HG03045 (cell line): ENCODE measurements around the gene ADAMTS2.
"Not testable (repeated sequence)": the region's sequence is repeated elsewhere in the genome, so short reads cannot be mapped to it uniquely, and the experiment has no call there.

Experiments used
- ATAC-seq: cut with Tn5 transposase; IDR thresholded peaks from one replicate; pipeline ENCODE4 v1.9.1; 2021; ENCODE audit warnings: mild to moderate bottlenecking, moderate library complexity; ENCODE audit not compliant: unreplicated experiment

Gene ADAMTS2

DNA sequence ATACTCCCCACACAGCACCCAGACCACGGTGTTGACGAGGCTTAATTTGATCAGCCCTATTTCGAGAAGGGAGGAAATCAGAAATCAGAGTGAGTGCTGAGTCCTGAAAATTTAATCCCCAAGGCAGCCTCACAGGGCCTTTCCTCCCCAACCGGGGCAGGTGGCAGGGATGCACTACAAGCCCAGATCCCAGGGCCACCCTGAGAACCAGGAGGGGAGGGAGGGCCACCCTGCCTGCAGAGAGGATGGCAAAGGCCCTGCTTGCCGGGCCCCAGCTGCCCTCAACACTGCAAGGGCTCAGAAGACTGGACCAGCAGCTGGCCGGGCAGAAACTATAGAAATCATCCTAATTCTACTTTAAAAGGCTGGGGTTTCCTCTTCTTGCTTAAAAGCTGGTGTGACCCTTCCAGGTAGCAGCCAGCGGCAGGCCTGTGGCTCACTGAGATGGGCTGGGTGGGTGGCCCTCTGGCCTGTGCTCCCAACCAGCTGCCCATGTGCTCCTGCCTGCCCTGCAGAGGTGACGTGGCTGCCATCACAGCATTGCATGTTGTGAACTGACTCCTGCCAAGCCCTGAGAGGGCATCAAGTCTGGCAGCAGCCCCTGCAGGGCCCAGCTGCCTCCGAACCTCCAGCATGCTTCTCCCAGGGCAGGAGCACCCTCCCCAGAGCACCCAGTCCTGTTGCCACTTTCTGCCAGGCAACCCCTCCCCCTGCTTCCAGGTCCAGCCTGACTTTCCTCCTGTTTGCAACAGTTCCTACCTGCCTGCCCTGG, 122.8 kb downstream of the ADAMTS2 start:
- ATAC-seq = no peak

GRCh38 chr5:179221877-179222220, 123.4 kb downstream of the ADAMTS2 start:
- no peak for ATAC-seq

DNA sequence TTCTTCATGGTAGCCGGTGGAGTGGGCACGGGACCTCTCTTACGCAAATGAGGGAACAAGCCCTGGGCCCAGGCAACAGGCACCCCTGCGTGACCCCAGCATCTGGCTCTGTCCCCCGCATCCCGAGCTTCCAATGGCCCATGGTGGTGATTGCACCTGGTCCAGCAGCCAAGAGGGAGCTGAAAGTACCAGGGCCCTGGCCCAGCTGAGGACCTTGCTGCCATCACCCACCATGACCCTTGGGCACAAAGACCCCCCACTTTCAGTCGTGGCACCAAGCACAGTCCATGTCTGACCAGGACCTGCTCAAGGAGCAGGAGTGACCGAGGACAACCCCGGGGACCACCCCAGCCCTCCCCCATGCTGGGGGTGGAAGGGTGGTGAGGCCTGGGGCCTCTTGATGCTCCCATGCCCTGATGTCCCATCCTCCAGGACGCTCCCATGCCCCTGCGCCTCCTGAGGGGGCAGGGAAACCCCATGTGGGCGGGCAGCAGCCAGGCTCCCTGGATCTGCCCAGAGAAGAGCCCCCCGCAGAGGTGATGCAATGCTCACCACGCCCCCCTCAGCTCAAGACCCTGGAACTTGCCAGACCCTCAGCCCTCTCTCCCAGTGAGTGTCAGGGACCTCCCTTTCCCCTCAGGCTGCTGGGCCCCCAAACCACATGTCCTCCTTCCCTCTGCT, 123.9 kb downstream of the ADAMTS2 start:
- no peak for ATAC-seq

DNA sequence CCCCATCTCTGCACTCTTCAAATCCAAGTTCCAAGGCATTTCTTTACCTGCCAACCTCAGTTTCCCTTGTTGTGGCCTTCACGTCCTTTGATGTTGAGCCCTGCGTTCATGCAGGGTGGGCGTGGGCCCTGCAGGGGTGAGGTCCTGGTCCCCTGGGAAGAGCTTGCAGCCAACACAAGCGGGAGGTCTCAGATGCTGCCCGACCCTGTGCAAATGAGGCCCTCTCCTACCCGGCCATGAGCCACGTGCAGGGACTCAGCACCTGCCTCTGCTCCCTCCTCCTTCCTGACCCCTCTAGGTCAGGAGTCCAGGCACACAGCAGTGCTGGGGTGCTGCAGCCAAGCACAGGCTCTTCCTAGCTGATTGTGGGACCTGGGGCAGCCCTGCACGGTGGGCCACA, 124.5 kb downstream of the ADAMTS2 start:
- no peak for ATAC-seq

DNA sequence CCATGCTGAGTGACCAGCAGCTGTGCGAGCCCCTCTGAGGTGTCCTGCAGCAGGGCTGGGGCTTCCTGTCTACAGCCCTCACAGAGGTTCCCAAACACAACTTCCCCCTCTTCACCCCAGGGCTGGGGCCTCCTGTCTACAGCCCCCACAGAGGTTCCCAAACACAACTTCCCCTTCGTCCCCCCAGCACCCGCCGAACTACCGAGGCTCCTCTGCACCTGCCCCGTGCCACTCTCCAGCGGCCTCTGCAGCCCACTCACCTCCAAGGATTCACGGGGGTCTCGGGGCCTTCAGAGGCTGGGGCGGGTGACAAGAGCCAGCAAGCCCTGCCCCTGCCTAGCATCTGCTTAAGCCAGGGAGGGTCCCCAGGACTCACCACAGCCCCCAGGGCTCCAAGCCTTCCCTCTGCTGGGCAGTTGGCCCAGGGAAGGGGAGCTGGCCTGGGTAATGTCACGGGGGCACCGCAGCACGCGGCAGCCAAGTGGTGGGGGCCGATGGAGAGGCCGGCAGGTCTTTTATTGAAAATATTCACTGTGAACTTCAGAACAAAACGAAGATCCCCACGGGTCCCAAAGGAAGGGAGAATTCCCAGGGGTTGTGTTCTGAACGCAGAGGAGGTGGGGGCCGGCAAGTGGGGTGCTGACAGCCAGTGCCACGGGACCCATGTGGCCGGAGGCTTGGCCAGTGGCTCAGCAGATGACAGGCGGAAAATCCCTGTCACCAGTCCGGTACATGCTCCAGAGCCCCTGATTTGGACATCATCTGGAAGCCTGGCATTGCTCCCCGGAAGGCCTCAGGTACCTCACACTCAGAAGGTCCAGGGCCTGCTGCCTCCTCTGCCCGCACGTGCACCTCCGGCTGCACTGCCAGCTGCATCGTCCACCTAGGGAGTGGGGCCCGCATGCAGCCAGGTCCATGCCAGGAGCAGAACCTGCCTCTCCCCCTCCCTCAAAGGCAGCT, 125.3 kb downstream of the ADAMTS2 start:
- ATAC-seq = no peak

DNA sequence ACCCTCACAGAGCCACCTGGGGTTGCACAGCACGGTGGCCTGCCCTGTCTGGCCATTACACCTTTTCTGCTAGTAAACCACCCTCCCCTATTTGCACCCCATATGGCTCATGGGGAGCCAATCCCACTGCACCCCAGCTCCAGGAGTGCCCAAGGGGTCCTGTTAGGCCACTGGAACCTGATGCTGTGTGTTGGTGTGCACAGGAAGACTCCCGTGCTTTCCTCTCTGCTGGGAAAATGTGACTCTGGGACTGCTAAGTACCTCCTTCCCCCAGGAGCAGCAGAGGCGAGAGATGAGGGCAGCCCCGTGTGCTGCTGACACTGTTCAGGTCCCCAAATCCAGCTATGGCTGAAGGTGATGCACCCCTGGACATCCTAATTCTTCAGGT, 126.3 kb downstream of the ADAMTS2 start:
- ATAC-seq = no peak

GRCh38 chr5:179217956-179218942, 127.0 kb downstream of the ADAMTS2 start:
- ATAC-seq = no peak

DNA sequence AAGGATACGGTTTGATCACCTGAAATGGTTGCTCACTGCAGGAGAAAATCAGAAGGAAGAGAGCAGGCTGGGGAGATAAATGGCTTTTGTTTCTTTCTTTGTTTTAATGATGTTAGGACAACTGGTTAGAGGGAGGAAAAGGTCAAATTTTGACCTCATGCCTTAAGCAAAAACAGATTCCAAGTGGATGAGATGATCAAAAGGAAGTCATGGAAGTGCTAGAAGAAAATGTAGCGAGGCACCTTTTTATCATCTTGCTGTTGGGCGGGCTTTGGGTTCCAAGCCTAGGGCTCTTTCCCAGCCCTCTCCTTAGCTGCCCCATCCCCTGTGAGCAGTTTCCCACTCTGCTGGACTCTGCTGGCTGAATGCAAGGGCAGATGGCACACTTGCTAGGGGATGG, 127.9 kb downstream of the ADAMTS2 start:
- ATAC-seq = no peak

DNA sequence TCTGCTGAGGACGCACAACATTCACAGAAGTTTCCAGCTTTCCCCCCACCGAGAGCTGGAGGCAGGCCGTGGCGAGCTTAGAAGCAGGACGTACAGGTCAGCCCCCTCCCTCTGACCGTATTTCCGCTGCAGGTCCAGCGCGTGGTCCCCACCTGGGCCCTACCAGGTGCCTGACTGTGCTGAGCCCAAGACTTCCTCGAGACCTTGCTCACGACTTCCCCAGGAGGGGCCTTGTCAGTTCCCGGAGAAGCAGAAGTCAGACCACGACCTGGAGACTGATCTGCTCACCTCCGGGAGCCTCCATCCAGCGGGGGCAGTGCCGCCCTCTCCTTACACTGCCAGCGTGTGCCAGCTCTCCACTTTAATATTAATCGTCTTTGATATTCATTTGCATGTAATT, 128.9 kb downstream of the ADAMTS2 start:
- not testable (repeated sequence) for ATAC-seq

GRCh38 chr5:179215576-179215975, 129.7 kb downstream of the ADAMTS2 start:
- no peak for ATAC-seq

GRCh38 chr5:179214678-179215077, 130.6 kb downstream of the ADAMTS2 start:
- ATAC-seq = no peak

DNA sequence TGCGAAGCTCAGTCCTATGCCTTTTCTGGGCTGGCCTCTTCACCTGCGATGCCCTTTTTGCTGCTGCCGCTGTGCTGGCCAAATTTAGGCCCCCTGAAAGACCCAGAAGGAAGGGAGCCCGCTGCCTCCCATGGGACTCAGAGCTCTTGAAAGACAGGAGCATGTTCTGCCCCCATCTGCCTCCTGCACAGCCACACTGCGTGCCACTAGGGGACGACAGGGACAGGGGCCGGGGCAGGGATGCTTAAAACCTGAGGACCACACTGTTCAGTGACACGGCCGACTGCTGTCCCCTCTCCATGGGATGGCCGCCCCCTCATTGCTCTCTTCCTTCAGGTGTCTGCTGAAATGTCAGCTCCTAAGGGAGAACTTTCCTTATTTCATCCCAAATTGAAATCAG, 132.4 kb downstream of the ADAMTS2 start:
- ATAC-seq = no peak

- no peak for ATAC-seq
These were observed 133.6 kb downstream of the ADAMTS2 start for GRCh38 chr5:179211631-179212030.

DNA sequence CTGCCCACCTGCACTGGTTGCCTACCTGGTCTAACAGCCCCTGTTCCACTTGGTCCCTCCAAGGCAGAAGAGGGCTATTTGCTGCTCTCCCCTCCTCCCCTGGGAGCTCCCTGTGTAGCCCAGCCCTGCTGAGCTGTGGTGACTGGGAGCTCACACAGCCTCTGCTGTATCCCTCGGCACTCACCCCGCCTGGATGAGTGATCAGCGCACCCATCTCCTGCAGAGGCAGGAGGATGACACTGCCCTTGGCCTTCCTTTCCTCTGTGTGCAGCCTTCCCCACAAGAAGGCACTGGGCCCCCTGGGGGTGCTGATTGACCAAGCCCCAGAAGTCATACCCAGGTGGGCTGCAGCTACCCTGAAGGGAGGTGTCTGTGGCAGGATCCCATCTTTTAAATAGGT, 134.2 kb downstream of the ADAMTS2 start:
- no peak for ATAC-seq

GRCh38 chr5:179210478-179210877, 134.8 kb downstream of the ADAMTS2 start:
- ATAC-seq = no peak

DNA sequence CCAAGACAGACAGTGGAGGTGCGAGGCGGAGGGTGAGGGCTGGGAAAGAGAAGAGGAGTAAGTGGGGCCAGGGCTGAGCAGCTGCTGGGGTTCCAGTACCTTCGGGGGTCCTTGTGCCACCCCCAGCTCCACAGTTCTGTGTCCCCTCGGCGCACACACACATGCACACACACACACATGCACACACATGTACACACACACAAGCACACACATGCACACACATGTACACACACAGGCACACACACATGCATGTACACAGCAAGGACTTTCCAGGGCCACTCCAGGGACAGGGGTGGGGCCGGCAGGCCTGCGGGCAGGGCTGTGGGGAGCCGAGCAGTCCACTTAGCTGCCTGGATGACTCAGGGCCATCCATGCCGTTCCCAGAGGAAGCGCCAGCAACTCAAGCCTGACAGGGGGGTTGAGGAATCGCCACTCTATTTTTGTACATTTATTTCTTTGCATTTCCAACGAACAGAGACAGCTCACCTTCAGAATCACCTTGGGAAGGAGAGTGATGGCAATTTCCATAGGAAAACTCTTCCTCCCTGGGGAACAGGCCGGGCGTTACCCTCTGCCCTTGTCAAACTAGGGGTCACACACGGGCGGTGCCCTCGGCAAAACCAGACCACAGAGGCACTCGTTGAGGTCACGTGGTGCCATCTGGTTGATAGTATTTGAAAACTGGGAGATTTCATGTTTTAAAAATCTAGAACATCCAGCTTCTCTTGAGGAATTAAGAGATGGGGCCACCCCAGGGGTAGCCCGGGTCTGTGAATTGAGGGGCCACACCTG, 135.7 kb downstream of the ADAMTS2 start:
- ATAC-seq = no peak

- no peak for ATAC-seq
These were observed 136.4 kb downstream of the ADAMTS2 start for GRCh38 chr5:179208706-179209358.

GRCh38 chr5:179207920-179208705, 137.1 kb downstream of the ADAMTS2 start:
- ATAC-seq = no peak
